Measurements from ENCODE around the gene FOXJ1.

The FOXJ1 gene

GRCh38 chr17:76140661-76141211 is 309 bp downstream of the FOXJ1 start:
- no peak for DNase-seq (ENCODE audit: low read depth in 2 of 2)

GRCh38 chr17:76139801-76140660 is 1.0 kb downstream of the FOXJ1 start:
- DNase-seq (ENCODE audit: low read depth in 2 of 2), result peak; percentile 19 to 36

- no peak for DNase-seq (ENCODE audit: low read depth in 2 of 2)
Measured at GRCh38 chr17:76138896-76139752, 1.9 kb downstream of the FOXJ1 start.

- DNase-seq (ENCODE audit: low read depth in 2 of 2), result no peak
Measured at GRCh38 chr17:76138234-76138895, 2.7 kb downstream of the FOXJ1 start.

GRCh38 chr17:76137351-76138233 is 3.5 kb downstream of the FOXJ1 start:
- no peak for DNase-seq (ENCODE audit: low read depth in 2 of 2)

- DNase-seq (ENCODE audit: low read depth in 2 of 2), result no peak
Measured at GRCh38 chr17:76137001-76137350, 4.1 kb downstream of the FOXJ1 start.

- DNase-seq (ENCODE audit: low read depth in 2 of 2), result no peak
Measured at GRCh38 chr17:76136276-76137000, 4.6 kb downstream of the FOXJ1 start.

- DNase-seq (ENCODE audit: low read depth in 2 of 2), result no peak
Measured at GRCh38 chr17:76135810-76136188, 5.2 kb downstream of the FOXJ1 start.

- no peak for DNase-seq (ENCODE audit: low read depth in 2 of 2)
Measured at GRCh38 chr17:76134911-76135809, 5.9 kb downstream of the FOXJ1 start.

GRCh38 chr17:76132574-76133338 is 8.3 kb downstream of the FOXJ1 start:
- no peak for DNase-seq (ENCODE audit: low read depth in 2 of 2)

GRCh38 chr17:76131692-76132573 is 9.1 kb downstream of the FOXJ1 start:
- no peak for DNase-seq (ENCODE audit: low read depth in 2 of 2)

- no peak for DNase-seq (ENCODE audit: low read depth in 2 of 2)
Measured at GRCh38 chr17:76131051-76131691, 9.9 kb downstream of the FOXJ1 start.

- DNase-seq (ENCODE audit: low read depth in 2 of 2), result no peak
Measured at GRCh38 chr17:76130473-76130872, 10.6 kb downstream of the FOXJ1 start.

- no peak for DNase-seq (ENCODE audit: low read depth in 2 of 2)
Measured at GRCh38 chr17:76125922-76126321, 15.1 kb downstream of the FOXJ1 start.

GRCh38 chr17:76125391-76125675 is 15.7 kb downstream of the FOXJ1 start:
- DNase-seq (ENCODE audit: low read depth in 2 of 2), result no peak

- DNase-seq (ENCODE audit: low read depth in 2 of 2), result no peak
Measured at GRCh38 chr17:76124582-76125390, 16.3 kb downstream of the FOXJ1 start.

Measured in stimulated activated CD4-positive, alpha-beta T cell treated with anti-CD3 and anti-CD28 coated beads, Interleukin-1b, Interleukin-23, amount 100 ng/mL, for 4 hours (primary cell).